ENCODE measurements around the gene TRPM6. TPM values are rescaled to one million over a fixed set of nuclear protein-coding genes. Genes with fewer than 3 reads are reported as not detected.

TRPM6 gene
- total and polyA plus RNA-seq, 4 experiments from 2014 or later, result not detected

GRCh38 chr9:74803376-74804017 is 84.2 kb downstream of the TRPM6 start:
- POLR2A ChIA-PET (ENCODE audit: partially characterized antibody), result no interaction called here
- no peaks in the 10 kb centered on the region for H3K9me3 ChIP-seq (ENCODE audit: control insufficient read depth in 1 of 2, low read length in 2 of 2)
- CTCF ChIA-PET (ENCODE audit: partially characterized antibody), result no interaction called here
- no peaks in the 10 kb centered on the region for H3K4me1 Mint-ChIP-seq
- H3K27me3 ChIP-seq (ENCODE audit: insufficient read depth, low read length), result no peaks in the 10 kb centered on the region
- intact Hi-C loops (cut with micrococcal nuclease), result no loop called here
- H3K9me3 Mint-ChIP-seq, result no peaks in the 10 kb centered on the region
- no peak overlapping the region for H3K27ac ChIP-seq (ENCODE audit: low read depth, low read length)
- H3K27me3 Mint-ChIP-seq, result peaks cover 6 to 24% of the 10 kb centered on the region in 2 donors
- no peak overlapping the region for H3K4me3 Mint-ChIP-seq
- no peaks in the 10 kb centered on the region for H3K4me1 ChIP-seq (ENCODE audit: insufficient read depth, low read length)
- no peak for DNase-seq
- no peaks in the 10 kb centered on the region for H3K36me3 Mint-ChIP-seq
- no peaks in the 10 kb centered on the region for H3K36me3 ChIP-seq (ENCODE audit: insufficient read depth, low read length)
- no peak overlapping the region for H3K27ac Mint-ChIP-seq
- no peak overlapping the region for H3K4me3 ChIP-seq (ENCODE audit: low read length in 2 of 2)

GRCh38 chr9:74800226-74800625 is 87.5 kb downstream of the TRPM6 start:
- no peaks in the 10 kb centered on the region for H3K36me3 Mint-ChIP-seq
- Histone ChIP-seq H3K4me1 (ENCODE audit: insufficient read depth, low read length) (no peaks in the 10 kb centered on the region), H3K36me3 (ENCODE audit: insufficient read depth, low read length) (no peaks in the 10 kb centered on the region), H3K9me3 (ENCODE audit: control insufficient read depth in 1 of 2, low read length in 2 of 2) (no peaks in the 10 kb centered on the region), H3K4me3 (ENCODE audit: low read length in 2 of 2) (no peak overlapping the region), H3K27ac (ENCODE audit: low read depth, low read length) (no peak overlapping the region), H3K27me3 (ENCODE audit: insufficient read depth, low read length) (no peaks in the 10 kb centered on the region)
- H3K27me3 Mint-ChIP-seq, result peaks cover 2 to 24% of the 10 kb centered on the region in 2 donors
- ChIA-PET CTCF (ENCODE audit: partially characterized antibody) (interaction anchor here (0.9 kb wide), 1 partner anchor 438 kb away, joined by 4 read pairs; no protein-coding TSS in a partner anchor), POLR2A (ENCODE audit: partially characterized antibody) (no interaction called here)
- H3K4me3 Mint-ChIP-seq, result no peak overlapping the region
- H3K27ac Mint-ChIP-seq, result no peak overlapping the region
- DNase-seq, result no peak
- no peaks in the 10 kb centered on the region for H3K9me3 Mint-ChIP-seq
- peaks cover 0 to 3% (median 0%) of the 10 kb centered on the region in 4 donors for H3K4me1 Mint-ChIP-seq
- intact Hi-C loops (cut with micrococcal nuclease), result no loop called here

DNA sequence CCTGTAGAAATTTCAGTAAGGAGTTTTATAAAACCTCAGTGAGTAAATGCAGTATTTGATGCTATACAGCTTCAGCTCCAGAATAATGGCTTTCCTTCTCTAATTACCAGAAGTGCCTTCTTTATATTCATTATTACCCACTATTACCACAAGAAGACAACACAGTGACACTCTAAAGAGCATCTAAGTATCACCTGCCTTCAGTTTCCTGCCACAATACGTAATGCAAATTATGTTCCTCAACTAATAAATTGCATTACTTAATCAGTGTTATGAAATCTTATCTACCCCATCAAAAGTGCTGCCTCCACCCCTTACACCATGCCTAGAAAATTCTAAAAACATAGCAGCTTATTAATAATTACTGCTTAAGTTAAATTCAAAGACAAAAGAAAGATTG is 91.9 kb downstream of the TRPM6 start:
- Histone ChIP-seq H3K27ac (ENCODE audit: low read depth, low read length) (no peak overlapping the region), H3K36me3 (ENCODE audit: insufficient read depth, low read length) (no peaks in the 10 kb centered on the region), H3K4me1 (ENCODE audit: insufficient read depth, low read length) (no peaks in the 10 kb centered on the region), H3K4me3 (ENCODE audit: low read length in 2 of 2) (no peak overlapping the region), H3K9me3 (ENCODE audit: control insufficient read depth in 1 of 2, low read length in 2 of 2) (no peaks in the 10 kb centered on the region), H3K27me3 (ENCODE audit: insufficient read depth, low read length) (no peaks in the 10 kb centered on the region)
- no peak for DNase-seq
- Mint-ChIP-seq H3K4me3 (no peak overlapping the region), H3K27ac (no peak overlapping the region), H3K4me1 (peaks cover 0 to 3% (median 0%) of the 10 kb centered on the region in 4 donors), H3K36me3 (no peaks in the 10 kb centered on the region), H3K27me3 (peaks cover 1 to 6% of the 10 kb centered on the region in 2 donors), H3K9me3 (no peaks in the 10 kb centered on the region)
- ChIA-PET CTCF (ENCODE audit: partially characterized antibody) (no interaction called here), POLR2A (ENCODE audit: partially characterized antibody) (no interaction called here)
- intact Hi-C loops (cut with micrococcal nuclease), result no loop called here

DNA sequence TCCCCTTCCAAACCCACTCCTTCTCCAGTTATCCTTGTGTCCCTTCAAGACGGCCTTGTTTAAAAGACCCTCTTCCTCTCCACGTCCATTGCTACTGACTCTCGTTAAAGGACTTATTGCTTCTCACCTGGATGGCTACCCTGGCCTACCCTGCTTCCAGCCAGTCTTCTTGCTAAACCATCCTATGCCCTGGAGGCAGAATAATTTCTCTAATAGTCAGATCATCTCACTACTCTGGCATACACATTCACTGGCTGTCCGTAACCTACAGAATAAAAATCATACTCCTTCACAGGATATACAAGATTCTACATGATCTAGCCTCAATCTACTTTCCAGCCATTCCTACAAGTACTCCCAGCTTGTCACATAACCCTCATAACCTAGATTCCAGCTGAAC is 92.6 kb downstream of the TRPM6 start:
- H3K27ac ChIP-seq (ENCODE audit: low read depth, low read length), result no peak overlapping the region
- no peak overlapping the region for H3K27ac Mint-ChIP-seq
- H3K36me3 ChIP-seq (ENCODE audit: insufficient read depth, low read length), result no peaks in the 10 kb centered on the region
- H3K4me3 Mint-ChIP-seq, result no peak overlapping the region
- intact Hi-C loops (cut with micrococcal nuclease), result no loop called here
- ChIA-PET CTCF (ENCODE audit: partially characterized antibody) (interaction anchor here (1.6 kb wide), 1 partner anchor 20 kb away, joined by 9 read pairs; no protein-coding TSS in a partner anchor), POLR2A (ENCODE audit: partially characterized antibody) (no interaction called here)
- no peaks in the 10 kb centered on the region for H3K9me3 Mint-ChIP-seq
- H3K4me1 Mint-ChIP-seq, result peaks cover 0 to 3% (median 0%) of the 10 kb centered on the region in 4 donors
- no peaks in the 10 kb centered on the region for H3K4me1 ChIP-seq (ENCODE audit: insufficient read depth, low read length)
- H3K27me3 ChIP-seq (ENCODE audit: insufficient read depth, low read length), result no peaks in the 10 kb centered on the region
- H3K36me3 Mint-ChIP-seq, result no peaks in the 10 kb centered on the region
- no peak for DNase-seq
- H3K27me3 Mint-ChIP-seq, result peaks cover 1 to 3% of the 10 kb centered on the region in 2 donors
- H3K9me3 ChIP-seq (ENCODE audit: control insufficient read depth in 1 of 2, low read length in 2 of 2), result no peaks in the 10 kb centered on the region
- H3K4me3 ChIP-seq (ENCODE audit: low read length in 2 of 2), result no peak overlapping the region

DNA sequence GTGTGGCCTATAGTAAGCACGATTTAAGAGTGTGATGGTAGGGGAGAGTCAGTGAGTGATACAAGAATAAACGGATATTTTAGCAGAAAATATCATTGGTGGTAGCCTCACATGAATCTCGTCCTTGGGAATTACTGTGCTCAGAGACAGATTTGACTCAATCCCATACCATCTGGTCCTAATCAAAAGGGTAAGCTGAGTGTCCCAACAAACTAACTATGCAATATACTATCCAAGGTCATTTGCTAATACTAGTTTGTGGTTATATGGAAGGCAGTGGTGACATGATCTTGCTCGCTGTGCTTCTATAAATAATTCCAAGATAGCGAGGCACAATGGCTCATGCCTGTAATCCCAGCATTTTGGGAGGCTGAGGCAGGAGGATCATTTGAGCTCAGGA is 103.2 kb downstream of the TRPM6 start:
- Histone ChIP-seq H3K4me3 (ENCODE audit: low read length in 2 of 2) (no peak overlapping the region), H3K4me1 (ENCODE audit: insufficient read depth, low read length) (no peaks in the 10 kb centered on the region), H3K27me3 (ENCODE audit: insufficient read depth, low read length) (no peaks in the 10 kb centered on the region), H3K27ac (ENCODE audit: low read depth, low read length) (no peak overlapping the region), H3K9me3 (ENCODE audit: control insufficient read depth in 1 of 2, low read length in 2 of 2) (no peaks in the 10 kb centered on the region), H3K36me3 (ENCODE audit: insufficient read depth, low read length) (no peaks in the 10 kb centered on the region)
- Mint-ChIP-seq H3K27me3 (peaks cover 2 to 12% of the 10 kb centered on the region in 2 donors), H3K27ac (no peak overlapping the region), H3K4me1 (no peaks in the 10 kb centered on the region), H3K4me3 (no peak overlapping the region), H3K9me3 (no peaks in the 10 kb centered on the region), H3K36me3 (no peaks in the 10 kb centered on the region)
- POLR2A ChIA-PET (ENCODE audit: partially characterized antibody), result no interaction called here
- no peak for DNase-seq
- CTCF ChIA-PET (ENCODE audit: partially characterized antibody), result interaction anchor here (3.2 kb wide), 1 partner anchor 12 kb away, joined by 26 read pairs; no protein-coding TSS in a partner anchor
- intact Hi-C loops (cut with micrococcal nuclease), result no loop called here

DNA sequence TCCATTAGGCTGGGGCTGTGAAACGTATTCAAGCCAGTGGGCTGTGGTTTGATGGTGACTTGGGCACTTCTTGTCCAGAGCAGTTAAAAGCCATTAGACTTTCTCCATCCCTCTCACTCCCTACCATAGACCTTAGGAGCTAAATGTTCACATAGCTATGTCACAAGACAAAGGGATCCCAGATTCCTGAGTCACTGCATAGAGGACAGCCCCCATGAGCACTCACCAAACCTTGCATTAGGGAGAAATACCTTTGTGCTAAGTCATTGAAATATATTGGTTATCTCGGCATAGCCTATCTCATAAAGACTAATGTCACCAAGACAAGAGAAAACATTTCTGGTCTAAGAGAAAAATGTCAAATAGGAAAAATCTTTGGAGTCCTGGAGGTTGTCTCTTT is 104.3 kb downstream of the TRPM6 start:
- Mint-ChIP-seq H3K9me3 (no peaks in the 10 kb centered on the region), H3K36me3 (no peaks in the 10 kb centered on the region), H3K4me1 (no peaks in the 10 kb centered on the region), H3K4me3 (no peak overlapping the region), H3K27me3 (peaks cover 2 to 12% of the 10 kb centered on the region in 2 donors), H3K27ac (no peak overlapping the region)
- no peak for DNase-seq
- H3K9me3 ChIP-seq (ENCODE audit: control insufficient read depth in 1 of 2, low read length in 2 of 2), result no peaks in the 10 kb centered on the region
- no peaks in the 10 kb centered on the region for H3K27me3 ChIP-seq (ENCODE audit: insufficient read depth, low read length)
- ChIA-PET CTCF (ENCODE audit: partially characterized antibody) (interaction anchor here (0.6 to 3.2 kb wide), 4 partner anchors 11 to 418 kb away, joined by 3 to 26 read pairs (median 4); partner anchors contain the start of gene C9orf40), POLR2A (ENCODE audit: partially characterized antibody) (no interaction called here)
- no peaks in the 10 kb centered on the region for H3K36me3 ChIP-seq (ENCODE audit: insufficient read depth, low read length)
- H3K27ac ChIP-seq (ENCODE audit: low read depth, low read length), result no peak overlapping the region
- H3K4me3 ChIP-seq (ENCODE audit: low read length in 2 of 2), result no peak overlapping the region
- intact Hi-C loops (cut with micrococcal nuclease), result no loop called here
- H3K4me1 ChIP-seq (ENCODE audit: insufficient read depth, low read length), result no peaks in the 10 kb centered on the region

- ChIA-PET POLR2A (ENCODE audit: partially characterized antibody) (interaction anchor here (0.8 to 1.3 kb wide), 2 partner anchors 251 to 298 kb away, joined by 3 to 4 read pairs; partner anchors contain the start of gene CARNMT1), CTCF (ENCODE audit: partially characterized antibody) (interaction anchor here (0.8 to 9.9 kb wide), 28 partner anchors 7 to 461 kb away, joined by 3 to 284 read pairs (median 5); no protein-coding TSS in a partner anchor)
- Mint-ChIP-seq H3K4me1 (peaks cover 0 to 1% (median 0%) of the 10 kb centered on the region in 4 donors), H3K27me3 (peaks cover 4 to 9% of the 10 kb centered on the region in 2 donors), H3K27ac (no peak overlapping the region), H3K9me3 (no peaks in the 10 kb centered on the region), H3K36me3 (no peaks in the 10 kb centered on the region), H3K4me3 (no peak overlapping the region)
- intact Hi-C loops (cut with micrococcal nuclease), result loop anchor here (1.0 kb wide), 1 partner anchor 225 kb away; no protein-coding TSS in a partner anchor
- Histone ChIP-seq H3K27me3 (ENCODE audit: insufficient read depth, low read length) (no peaks in the 10 kb centered on the region), H3K4me3 (ENCODE audit: low read length in 2 of 2) (no peak overlapping the region), H3K36me3 (ENCODE audit: insufficient read depth, low read length) (no peaks in the 10 kb centered on the region), H3K4me1 (ENCODE audit: insufficient read depth, low read length) (no peaks in the 10 kb centered on the region), H3K27ac (ENCODE audit: low read depth, low read length) (no peak overlapping the region), H3K9me3 (ENCODE audit: control insufficient read depth in 1 of 2, low read length in 2 of 2) (no peaks in the 10 kb centered on the region)
- DNase-seq, result peak; percentile 47 to 58 (median 56)
These were observed 110.4 kb downstream of the TRPM6 start for GRCh38 chr9:74777136-74777879.

Data from CD4-positive, alpha-beta memory T cell (primary cell).